ENCODE results near the gene ZNF839.
A peak's percentile ranks its signal among the peaks of the same experiment; 100 is the strongest.
"Not testable (repeated sequence)": the region's sequence is repeated elsewhere in the genome, so short reads cannot be mapped to it uniquely, and the experiment has no call there.

Gene ZNF839

GRCh38 chr14:102351593-102351992 is 32.0 kb downstream of the ZNF839 start:
- not testable (repeated sequence) for H3K18ac ChIP-seq (ENCODE audit: low read length); H3K4me1 ChIP-seq (ENCODE audit: control insufficient read depth in 2 of 2, insufficient read depth in 1 of 2, low read depth in 1 of 2, low read length in 2 of 2); DNase-seq (ENCODE audit: low spot score); H2AFZ ChIP-seq (ENCODE audit: low read length); H3K23ac ChIP-seq (ENCODE audit: low read depth, low read length, poor library complexity); H2BK5ac ChIP-seq (ENCODE audit: low read length); H3K27me3 ChIP-seq (ENCODE audit: control insufficient read depth in 3 of 3, insufficient read depth in 3 of 3, low read depth in 1 of 3, low read length in 3 of 3); H4K8ac ChIP-seq (ENCODE audit: low read depth, low read length); H2AK5ac ChIP-seq (ENCODE audit: low read depth, low read length); H3K4me2 ChIP-seq (ENCODE audit: insufficient read depth, low read length, poor library complexity, severe bottlenecking); H3K9ac ChIP-seq (ENCODE audit: low read depth, low read length, poor library complexity); H3K4ac ChIP-seq (ENCODE audit: low read length); H3K4me3 ChIP-seq (ENCODE audit: low read length in 2 of 2); H3K79me1 ChIP-seq (ENCODE audit: low read depth, low read length); H2BK120ac ChIP-seq (ENCODE audit: low read depth, low read length); H4K91ac ChIP-seq (ENCODE audit: low read depth, low read length, poor library complexity); H2BK12ac ChIP-seq (ENCODE audit: low read length); H3K27ac ChIP-seq (replicated peaks; ENCODE audit: low read length); H2BK15ac ChIP-seq (ENCODE audit: low read length); H3K14ac ChIP-seq (ENCODE audit: low read length); H3K9me3 ChIP-seq (replicated peaks in 1 of 2; ENCODE audit: control insufficient read depth in 2 of 2, insufficient read depth in 1 of 2, low read depth in 1 of 2, low read length in 2 of 2)
- peaks cover 9 to 83% of the 10 kb centered on the region in 2 donors for H3K36me3 ChIP-seq (replicated peaks in 1 of 2; ENCODE audit: control insufficient read depth in 2 of 2, insufficient read depth in 2 of 2, low read length in 2 of 2)
- WGBS, 2 donors (ENCODE audit: extremely low coverage in 2 of 2, insufficient read length in 2 of 2, insufficient replicate concordance in 1 of 2): no CpG with 5 or more reads among the region's 9 CpGs

GRCh38 chr14:102352213-102352612 is 32.7 kb downstream of the ZNF839 start:
- no CpG with 5 or more reads among the region's 4 CpGs for WGBS, 2 donors (ENCODE audit: extremely low coverage in 2 of 2, insufficient read length in 2 of 2, insufficient replicate concordance in 1 of 2)
- Histone ChIP-seq H2BK120ac (ENCODE audit: low read depth, low read length) (no peak overlapping the region), H2AK5ac (ENCODE audit: low read depth, low read length) (no peak overlapping the region), H3K14ac (ENCODE audit: low read length) (no peak overlapping the region), H3K4ac (ENCODE audit: low read length) (no peak overlapping the region), H3K79me1 (ENCODE audit: low read depth, low read length) (no peaks in the 10 kb centered on the region), H2AFZ (ENCODE audit: low read length) (no peak overlapping the region), H3K9ac (ENCODE audit: low read depth, low read length, poor library complexity) (no peak overlapping the region), H3K36me3 (replicated peaks in 1 of 2; ENCODE audit: control insufficient read depth in 2 of 2, insufficient read depth in 2 of 2, low read length in 2 of 2) (peaks cover 9 to 82% of the 10 kb centered on the region in 2 donors), H3K23ac (ENCODE audit: low read depth, low read length, poor library complexity) (no peak overlapping the region), H3K4me2 (ENCODE audit: insufficient read depth, low read length, poor library complexity, severe bottlenecking) (no peak overlapping the region), H2BK5ac (ENCODE audit: low read length) (no peak overlapping the region), H3K4me3 (ENCODE audit: low read length in 2 of 2) (no peak overlapping the region), H3K4me1 (ENCODE audit: control insufficient read depth in 2 of 2, insufficient read depth in 1 of 2, low read depth in 1 of 2, low read length in 2 of 2) (no peaks in the 10 kb centered on the region), H2BK12ac (ENCODE audit: low read length) (no peak overlapping the region), H2BK15ac (ENCODE audit: low read length) (no peak overlapping the region), H3K9me3 (replicated peaks in 1 of 2; ENCODE audit: control insufficient read depth in 2 of 2, insufficient read depth in 1 of 2, low read depth in 1 of 2, low read length in 2 of 2) (no peaks in the 10 kb centered on the region), H4K91ac (ENCODE audit: low read depth, low read length, poor library complexity) (no peak overlapping the region), H3K27ac (replicated peaks; ENCODE audit: low read length) (no peak overlapping the region), H3K27me3 (ENCODE audit: control insufficient read depth in 3 of 3, insufficient read depth in 3 of 3, low read depth in 1 of 3, low read length in 3 of 3) (no peaks in the 10 kb centered on the region), H3K18ac (ENCODE audit: low read length) (no peak overlapping the region), H4K8ac (ENCODE audit: low read depth, low read length) (no peak overlapping the region)
- no peak for DNase-seq (ENCODE audit: low spot score)

GRCh38 chr14:102353126-102353619 is 33.6 kb downstream of the ZNF839 start:
- WGBS, 2 donors (ENCODE audit: extremely low coverage in 2 of 2, insufficient read length in 2 of 2, insufficient replicate concordance in 1 of 2): no CpG with 5 or more reads among the region's 8 CpGs
- H2AFZ ChIP-seq (ENCODE audit: low read length): no peak overlapping the region

GRCh38 chr14:102356280-102356679 is 36.7 kb downstream of the ZNF839 start:
- no peak overlapping the region for H2BK15ac ChIP-seq (ENCODE audit: low read length)
- no CpG with 5 or more reads among the region's 3 CpGs for WGBS, 2 donors (ENCODE audit: extremely low coverage in 2 of 2, insufficient read length in 2 of 2, insufficient replicate concordance in 1 of 2)
- no peak overlapping the region for H3K18ac ChIP-seq (ENCODE audit: low read length)
- no peak overlapping the region for H4K91ac ChIP-seq (ENCODE audit: low read depth, low read length, poor library complexity)
- no peak overlapping the region for H4K8ac ChIP-seq (ENCODE audit: low read depth, low read length)
- no peak overlapping the region for H3K27ac ChIP-seq (replicated peaks; ENCODE audit: low read length)
- H3K27me3 ChIP-seq (ENCODE audit: control insufficient read depth in 3 of 3, insufficient read depth in 3 of 3, low read depth in 1 of 3, low read length in 3 of 3): no peaks in the 10 kb centered on the region
- H3K4me1 ChIP-seq (ENCODE audit: control insufficient read depth in 2 of 2, insufficient read depth in 1 of 2, low read depth in 1 of 2, low read length in 2 of 2): no peaks in the 10 kb centered on the region
- no peaks in the 10 kb centered on the region for H3K79me1 ChIP-seq (ENCODE audit: low read depth, low read length)
- no peak overlapping the region for H2AK5ac ChIP-seq (ENCODE audit: low read depth, low read length)
- no peak for DNase-seq (ENCODE audit: low spot score)
- no peak overlapping the region for H3K14ac ChIP-seq (ENCODE audit: low read length)
- H3K9me3 ChIP-seq (replicated peaks in 1 of 2; ENCODE audit: control insufficient read depth in 2 of 2, insufficient read depth in 1 of 2, low read depth in 1 of 2, low read length in 2 of 2): no peaks in the 10 kb centered on the region
- no peak overlapping the region for H3K9ac ChIP-seq (ENCODE audit: low read depth, low read length, poor library complexity)
- no peak overlapping the region for H3K4ac ChIP-seq (ENCODE audit: low read length)
- no peak overlapping the region for H2AFZ ChIP-seq (ENCODE audit: low read length)
- H3K4me3 ChIP-seq (ENCODE audit: low read length in 2 of 2): no peak overlapping the region
- H2BK120ac ChIP-seq (ENCODE audit: low read depth, low read length): no peak overlapping the region
- H3K4me2 ChIP-seq (ENCODE audit: insufficient read depth, low read length, poor library complexity, severe bottlenecking): no peak overlapping the region
- H2BK12ac ChIP-seq (ENCODE audit: low read length): no peak overlapping the region
- H3K36me3 ChIP-seq (replicated peaks in 1 of 2; ENCODE audit: control insufficient read depth in 2 of 2, insufficient read depth in 2 of 2, low read length in 2 of 2): peaks cover 7 to 68% of the 10 kb centered on the region in 2 donors
- H2BK5ac ChIP-seq (ENCODE audit: low read length): no peak overlapping the region
- no peak overlapping the region for H3K23ac ChIP-seq (ENCODE audit: low read depth, low read length, poor library complexity)

More at GRCh38 chr14:102353126-102353619, 33.6 kb downstream of the ZNF839 start:
- Histone ChIP-seq H3K36me3 (replicated peaks in 1 of 2; ENCODE audit: control insufficient read depth in 2 of 2, insufficient read depth in 2 of 2, low read length in 2 of 2) (peaks cover 7 to 84% of the 10 kb centered on the region in 2 donors), H2AK5ac (ENCODE audit: low read depth, low read length) (no peak overlapping the region), H2BK120ac (ENCODE audit: low read depth, low read length) (no peak overlapping the region), H3K4me3 (ENCODE audit: low read length in 2 of 2) (peak overlapping the region in 1 of 2 donors; percentile 52), H2BK12ac (ENCODE audit: low read length) (no peak overlapping the region), H2BK15ac (ENCODE audit: low read length) (no peak overlapping the region), H3K4me1 (ENCODE audit: control insufficient read depth in 2 of 2, insufficient read depth in 1 of 2, low read depth in 1 of 2, low read length in 2 of 2) (no peaks in the 10 kb centered on the region), H3K4ac (ENCODE audit: low read length) (no peak overlapping the region), H3K18ac (ENCODE audit: low read length) (no peak overlapping the region), H3K27me3 (ENCODE audit: control insufficient read depth in 3 of 3, insufficient read depth in 3 of 3, low read depth in 1 of 3, low read length in 3 of 3) (no peaks in the 10 kb centered on the region), H4K91ac (ENCODE audit: low read depth, low read length, poor library complexity) (no peak overlapping the region), H3K4me2 (ENCODE audit: insufficient read depth, low read length, poor library complexity, severe bottlenecking) (no peak overlapping the region), H3K79me1 (ENCODE audit: low read depth, low read length) (no peaks in the 10 kb centered on the region), H3K23ac (ENCODE audit: low read depth, low read length, poor library complexity) (no peak overlapping the region), H3K14ac (ENCODE audit: low read length) (no peak overlapping the region), H4K8ac (ENCODE audit: low read depth, low read length) (no peak overlapping the region), H3K9ac (ENCODE audit: low read depth, low read length, poor library complexity) (peak overlapping the region; percentile 67), H2BK5ac (ENCODE audit: low read length) (no peak overlapping the region), H3K27ac (replicated peaks; ENCODE audit: low read length) (no peak overlapping the region), H3K9me3 (replicated peaks in 1 of 2; ENCODE audit: control insufficient read depth in 2 of 2, insufficient read depth in 1 of 2, low read depth in 1 of 2, low read length in 2 of 2) (no peaks in the 10 kb centered on the region)
- no peak for DNase-seq (ENCODE audit: low spot score)

All from neuronal stem cell (in vitro differentiated cells).